ENCODE data around the gene ERP27. TPM values are rescaled to one million over a fixed set of nuclear protein-coding genes. Genes with fewer than 3 reads are reported as not detected.

ERP27 gene
- total and polyA plus RNA-seq, 2 of the 8 experiments (the other 6 are each of a cell fraction or from before 2014, with no cell fraction given) = not detected

DNA sequence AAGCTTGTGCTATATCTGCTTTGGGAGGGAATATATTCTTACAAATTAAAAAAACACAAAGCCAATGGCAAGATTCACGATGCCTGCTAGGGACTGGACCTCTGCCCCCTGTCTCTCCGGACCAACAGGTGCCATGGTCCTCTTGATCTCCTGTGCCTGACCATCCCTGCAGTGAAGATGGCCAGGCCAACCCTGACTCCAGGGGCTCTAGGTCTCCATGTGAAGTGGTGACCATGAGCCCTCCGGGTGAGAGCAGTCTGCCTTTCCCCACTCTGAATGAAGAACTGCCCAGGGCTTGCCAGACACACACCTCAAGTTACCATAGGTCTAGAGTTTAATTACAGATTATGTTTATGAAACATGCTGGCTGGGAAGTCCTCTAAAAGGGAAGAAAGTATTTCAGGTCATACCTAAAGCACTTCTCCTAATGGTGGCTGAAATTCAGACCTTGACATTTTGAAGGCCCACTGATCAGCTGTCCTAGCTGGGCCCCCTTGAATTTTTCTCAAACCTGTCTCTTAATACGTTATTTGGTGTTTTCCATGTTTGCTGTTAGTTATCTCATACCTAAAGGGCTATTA lies 21.7 kb upstream of the ERP27 start:
- no peak overlapping the region for H2BK120ac ChIP-seq (replicated peaks; ENCODE audit: low read depth, low read length)
- H3K79me1 ChIP-seq (ENCODE audit: low read depth, low read length) = no peaks in the 10 kb centered on the region
- H3K18ac ChIP-seq (ENCODE audit: extremely low read depth, low read length) = no peak overlapping the region
- no peak overlapping the region for H3K4me3 ChIP-seq (ENCODE audit: extremely low read depth in 1 of 4, insufficient read depth in 2 of 4, low read depth in 3 of 4, low read length in 4 of 4)
- POLR2A ChIA-PET (ENCODE audit: partially characterized antibody) = no interaction called here
- H4K91ac ChIP-seq (replicated peaks; ENCODE audit: insufficient read length, low read length) = no peak overlapping the region
- CTCF ChIA-PET (ENCODE audit: partially characterized antibody) = interaction anchor here (1.0 to 3.7 kb wide), 2 partner anchors 8 to 24 kb away, joined by 3 to 9 read pairs; no protein-coding TSS in a partner anchor
- H3K23me2 ChIP-seq (ENCODE audit: low read depth, low read length) = no peaks in the 10 kb centered on the region
- no peaks in the 10 kb centered on the region for H3K36me3 ChIP-seq (ENCODE audit: control insufficient read depth in 2 of 4, insufficient read depth in 4 of 4, low read length in 3 of 4)
- no peak overlapping the region; the same call in 1 of the 2 replicates for H4K8ac ChIP-seq (ENCODE audit: extremely low read depth, insufficient read depth, low read length)
- 92% methylated on average over 4 of the region's 4 CpGs; no CpG with 5 or more reads in 1 of the 2 experiments for WGBS, 2 experiments (ENCODE audit: extremely low coverage in 1 of 2, insufficient coverage in 1 of 2, insufficient read length in 1 of 2, insufficient replicate concordance in 2 of 2, low coverage in 1 of 2, low lambda C conversion rate in 2 of 2, missing lambda C conversion rate in 1 of 2)
- H3K79me2 ChIP-seq (ENCODE audit: control insufficient read depth in 1 of 2, insufficient read depth in 2 of 2, low read length in 2 of 2) = no peaks in the 10 kb centered on the region
- H3K4ac ChIP-seq (replicated peaks; ENCODE audit: insufficient read length, low read depth, low read length) = no peak overlapping the region
- DNase-seq (ENCODE audit: low read depth in 1 of 2, low spot score in 2 of 2) (no peak), FAIRE-seq (no peak)
- no peaks in the 10 kb centered on the region for H3K27me3 ChIP-seq (replicated peaks in 1 of 4; ENCODE audit: control insufficient read depth in 3 of 4, extremely low read depth in 1 of 4, insufficient read depth in 3 of 4, low read length in 3 of 4)
- no peak overlapping the region for H2BK5ac ChIP-seq (ENCODE audit: low read depth, low read length)
- H2BK12ac ChIP-seq (ENCODE audit: low read depth, low read length) = no peak overlapping the region
- H3K14ac ChIP-seq (ENCODE audit: insufficient read length) = no peak overlapping the region
- no peak overlapping the region for H4K5ac ChIP-seq (ENCODE audit: insufficient read length, low read depth, low read length)
- H4K20me1 ChIP-seq (replicated peaks in 1 of 2; ENCODE audit: control insufficient read depth in 1 of 2, insufficient read depth in 2 of 2, low read length in 2 of 2) = no peaks in the 10 kb centered on the region
- no peak overlapping the region for H3K4me2 ChIP-seq (ENCODE audit: insufficient read depth in 1 of 2, low read depth in 2 of 2, low read length in 2 of 2)
- H3K27ac ChIP-seq (ENCODE audit: low read depth, low read length) = no peak overlapping the region
- H3K23ac ChIP-seq (ENCODE audit: insufficient read length) = no peak overlapping the region
- no peak overlapping the region for H2AK5ac ChIP-seq (ENCODE audit: low read depth, low read length)
- no peaks in the 10 kb centered on the region for H3K9me3 ChIP-seq (ENCODE audit: insufficient read depth in 2 of 2, low read depth in 1 of 2, low read length in 1 of 2)
- no peak overlapping the region for H2BK20ac ChIP-seq (ENCODE audit: low read length)
- no peak overlapping the region for H3K9ac ChIP-seq (replicated peaks in 1 of 4; ENCODE audit: extremely low read depth in 1 of 4, low read depth in 3 of 4, low read length in 3 of 4)
- no peak overlapping the region for H3K56ac ChIP-seq (replicated peaks; ENCODE audit: insufficient read length, low read depth, low read length)
- H3K4me1 ChIP-seq (replicated peaks in 1 of 4; ENCODE audit: control insufficient read depth in 3 of 4, insufficient read depth in 4 of 4, low read length in 3 of 4) = no peaks in the 10 kb centered on the region
- no peak overlapping the region for H2AFZ ChIP-seq (ENCODE audit: low read length)
- no peak overlapping the region for H2BK15ac ChIP-seq (ENCODE audit: low read length)
- no peak for TF ChIP-seq BACH1 (IDR thresholded peaks at IDR 0.05; ENCODE audit: low read length)
- TF ChIP-seq CHD1 (IDR thresholded peaks at IDR 0.05; ENCODE audit: low read depth, low read length) = no peak
- TF ChIP-seq JUN (IDR thresholded peaks at IDR 0.05; ENCODE audit: low read depth, low read length) = no peak
- TF ChIP-seq CBX5 (IDR thresholded peaks at IDR 0.05; ENCODE audit: low read depth, low read length) = no peak
- TF ChIP-seq PHF8 (conservative IDR thresholded peaks at IDR 0.05; ENCODE audit: low read depth, low read length) = no peak
- TF ChIP-seq HDAC6 (IDR thresholded peaks at IDR 0.05; ENCODE audit: low read depth, low read length) = no peak
- no peak for TF ChIP-seq HDAC2 (IDR thresholded peaks at IDR 0.05; ENCODE audit: borderline replicate concordance in 1 of 2, low read depth in 2 of 2, low read length in 2 of 2)
- TF ChIP-seq SIN3A (conservative IDR thresholded peaks at IDR 0.05 in 1 of 2, IDR thresholded peaks at IDR 0.05 in 1 of 2; ENCODE audit: low read depth in 1 of 2, low read length in 2 of 2) = no peak

Data from H1 (cell line).